ENCODE data around the gene GOLGA8S. TPM values are rescaled to one million over a fixed set of nuclear protein-coding genes. Genes with fewer than 3 reads are reported as not detected.

Gene GOLGA8S
- total RNA-seq, 6 experiments from 2014 or later, result 0.18 to 0.37 (median 0.22) TPM; not detected in 1

DNA sequence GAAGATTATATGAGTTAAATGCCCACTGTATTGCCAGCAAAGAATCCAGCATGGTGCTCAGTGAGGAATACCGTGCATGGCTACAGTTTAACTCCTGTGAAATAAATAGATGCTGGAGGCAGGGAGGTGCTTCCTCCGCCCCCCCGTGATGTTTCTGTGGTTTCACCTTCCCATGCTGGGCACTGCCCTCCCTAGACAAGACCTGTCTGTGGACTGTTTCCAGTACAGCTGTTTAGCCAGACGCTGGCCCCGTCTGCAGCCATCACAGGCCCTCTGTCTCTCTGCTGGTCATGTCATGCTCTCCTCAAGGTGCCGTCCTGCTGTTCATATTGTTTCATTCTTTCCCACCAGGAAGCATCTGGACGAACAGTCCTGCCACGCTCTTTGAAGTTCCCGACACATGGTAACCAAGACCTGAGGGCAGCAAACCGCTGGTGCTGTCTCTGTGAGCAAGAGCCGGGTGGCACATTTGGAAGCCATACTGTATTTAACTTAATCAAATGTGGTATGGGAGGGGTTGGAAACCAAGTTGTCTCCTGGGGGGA is 31.4 kb downstream of the GOLGA8S start:
- H3K4me1 ChIP-seq, result no peaks in the 10 kb centered on the region
- H3K9me3 ChIP-seq, result no peaks in the 10 kb centered on the region
- no peaks in the 10 kb centered on the region for H3K27me3 ChIP-seq
- WGBS (ENCODE audit: insufficient coverage, low coverage, low lambda C conversion rate, missing lambda C conversion rate), result 41% methylated on average over 7 of the region's 11 CpGs
- TF ChIP-seq, protein P1, sequence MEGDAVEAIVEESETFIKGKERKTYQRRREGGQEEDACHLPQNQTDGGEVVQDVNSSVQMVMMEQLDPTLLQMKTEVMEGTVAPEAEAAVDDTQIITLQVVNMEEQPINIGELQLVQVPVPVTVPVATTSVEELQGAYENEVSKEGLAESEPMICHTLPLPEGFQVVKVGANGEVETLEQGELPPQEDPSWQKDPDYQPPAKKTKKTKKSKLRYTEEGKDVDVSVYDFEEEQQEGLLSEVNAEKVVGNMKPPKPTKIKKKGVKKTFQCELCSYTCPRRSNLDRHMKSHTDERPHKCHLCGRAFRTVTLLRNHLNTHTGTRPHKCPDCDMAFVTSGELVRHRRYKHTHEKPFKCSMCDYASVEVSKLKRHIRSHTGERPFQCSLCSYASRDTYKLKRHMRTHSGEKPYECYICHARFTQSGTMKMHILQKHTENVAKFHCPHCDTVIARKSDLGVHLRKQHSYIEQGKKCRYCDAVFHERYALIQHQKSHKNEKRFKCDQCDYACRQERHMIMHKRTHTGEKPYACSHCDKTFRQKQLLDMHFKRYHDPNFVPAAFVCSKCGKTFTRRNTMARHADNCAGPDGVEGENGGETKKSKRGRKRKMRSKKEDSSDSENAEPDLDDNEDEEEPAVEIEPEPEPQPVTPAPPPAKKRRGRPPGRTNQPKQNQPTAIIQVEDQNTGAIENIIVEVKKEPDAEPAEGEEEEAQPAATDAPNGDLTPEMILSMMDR (IDR thresholded peaks at IDR 0.05), result no peak
- TF ChIP-seq POLR2A (IDR thresholded peaks at IDR 0.05), result no peak
- ATAC-seq (no peak), DNase-seq (no peak)
- H3K27ac ChIP-seq, result no peak overlapping the region
- H3K4me3 ChIP-seq, result no peak overlapping the region
- no peaks in the 10 kb centered on the region for H3K36me3 ChIP-seq
- intact Hi-C loops (cut with DNase I), result no loop called here

DNA sequence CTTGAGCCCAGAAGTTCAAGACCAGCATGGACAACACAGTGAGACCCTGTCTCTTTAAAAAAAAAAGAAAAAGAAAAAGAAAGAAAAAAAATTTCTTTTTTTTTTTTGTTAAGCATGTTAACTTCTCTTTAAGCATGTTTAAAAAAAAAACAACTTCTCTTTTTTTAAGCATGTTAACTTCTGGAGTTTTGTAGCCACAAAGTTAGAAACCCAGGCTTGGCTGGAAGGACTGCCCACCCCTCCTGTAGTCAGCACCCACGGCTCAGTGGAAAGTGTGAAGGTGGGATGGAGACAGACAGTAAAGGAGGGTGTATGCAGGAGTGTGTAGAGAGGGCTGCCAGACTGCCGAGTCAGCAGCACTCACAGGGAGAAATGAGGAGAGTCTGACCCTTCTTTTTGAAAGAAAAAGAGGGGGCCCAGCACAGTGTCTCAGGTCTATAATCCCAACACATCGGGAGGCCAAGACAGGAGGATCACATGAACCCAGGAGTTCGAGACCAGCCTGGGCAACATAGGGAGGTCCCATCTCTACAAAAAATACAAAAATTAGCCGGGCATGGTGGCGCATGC is 33.2 kb downstream of the GOLGA8S start:
- 51% methylated on average over 3 of the region's 6 CpGs for WGBS (ENCODE audit: insufficient coverage, low coverage, low lambda C conversion rate, missing lambda C conversion rate)
- intact Hi-C loops (cut with DNase I), result no loop called here
- Histone ChIP-seq H3K36me3 (no peaks in the 10 kb centered on the region), H3K4me3 (no peak overlapping the region), H3K27ac (no peak overlapping the region), H3K4me1 (no peaks in the 10 kb centered on the region), H3K27me3 (no peaks in the 10 kb centered on the region), H3K9me3 (no peaks in the 10 kb centered on the region)
- no peak for ATAC-seq
- TF ChIP-seq POLR2A (IDR thresholded peaks at IDR 0.05), result no peak
- TF ChIP-seq, protein P1 (IDR thresholded peaks at IDR 0.05), result no peak
- DNase-seq, result no peak

DNA sequence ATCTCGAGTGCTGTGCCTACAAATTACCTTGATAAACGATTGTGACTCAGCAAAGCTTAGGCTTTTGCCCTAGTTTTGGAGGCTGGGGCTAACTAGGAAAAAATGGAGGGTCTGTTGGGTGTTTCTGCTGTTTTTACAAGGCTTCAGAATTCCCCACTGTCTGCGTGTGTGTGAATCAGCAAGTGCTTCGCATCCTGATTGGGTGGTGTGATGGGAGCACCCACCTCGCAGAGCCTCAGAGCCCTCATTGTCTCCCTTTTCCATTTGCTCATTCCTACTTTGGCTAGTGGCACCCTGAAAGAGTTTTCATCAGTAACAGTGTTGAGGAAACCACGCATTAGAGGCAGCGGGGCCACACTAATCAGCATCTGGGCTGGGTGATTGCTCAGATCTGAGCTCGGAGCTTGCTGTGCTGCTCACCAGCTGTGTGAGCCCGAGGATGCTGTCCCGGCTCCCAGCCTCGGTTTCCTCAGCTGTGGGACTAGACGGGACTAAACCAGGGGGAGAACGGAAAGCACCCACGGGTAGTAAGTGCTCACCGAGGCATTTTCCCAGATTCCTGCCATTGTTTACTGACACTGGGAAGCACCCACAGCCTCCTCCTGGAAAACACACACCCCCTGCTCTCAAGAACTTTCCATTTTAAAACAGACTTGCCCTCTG is 40.6 kb downstream of the GOLGA8S start:
- 28% methylated on average over 11 of the region's 15 CpGs for WGBS (ENCODE audit: insufficient coverage, low coverage, low lambda C conversion rate, missing lambda C conversion rate)
- DNase-seq (no peak), ATAC-seq (no peak)
- Histone ChIP-seq H3K4me1 (no peaks in the 10 kb centered on the region), H3K4me3 (no peak overlapping the region), H3K36me3 (no peaks in the 10 kb centered on the region), H3K27me3 (no peaks in the 10 kb centered on the region), H3K27ac (no peak overlapping the region), H3K9me3 (no peaks in the 10 kb centered on the region)
- intact Hi-C loops (cut with DNase I), result no loop called here
- no peak for TF ChIP-seq POLR2A (IDR thresholded peaks at IDR 0.05)
- TF ChIP-seq, protein P1 (IDR thresholded peaks at IDR 0.05), result no peak

DNA sequence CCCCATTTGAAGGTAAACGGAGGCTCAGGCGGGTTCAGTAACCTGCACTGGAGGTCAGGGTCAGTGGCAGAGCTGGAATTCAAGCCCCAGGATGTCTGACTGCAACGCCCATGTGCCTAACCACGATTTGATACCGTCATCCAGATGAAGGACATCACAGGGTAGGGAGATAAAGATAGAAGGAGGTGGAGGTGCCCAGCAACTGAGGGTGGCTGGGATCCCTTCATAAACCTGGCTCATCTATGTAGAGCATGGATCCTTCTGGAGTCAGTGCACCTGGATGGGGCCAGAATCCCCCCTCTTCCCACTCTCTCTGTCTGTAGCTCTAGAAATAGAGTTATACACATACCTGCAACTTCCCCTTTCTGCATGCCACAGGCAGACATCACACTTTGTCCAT is 41.3 kb downstream of the GOLGA8S start:
- WGBS (ENCODE audit: insufficient coverage, low coverage, low lambda C conversion rate, missing lambda C conversion rate), result 43% methylated on average over 3 of the region's 5 CpGs
- Histone ChIP-seq H3K27me3 (no peaks in the 10 kb centered on the region), H3K36me3 (no peaks in the 10 kb centered on the region), H3K4me1 (no peaks in the 10 kb centered on the region), H3K27ac (no peak overlapping the region), H3K4me3 (no peak overlapping the region), H3K9me3 (no peaks in the 10 kb centered on the region)
- no peak for DNase-seq
- TF ChIP-seq POLR2A (IDR thresholded peaks at IDR 0.05), result no peak
- TF ChIP-seq, protein P1 (IDR thresholded peaks at IDR 0.05), result no peak
- intact Hi-C loops (cut with DNase I), result no loop called here
- ATAC-seq, result no peak
